ENCODE data around the gene SRA1.

- TF ChIP-seq CTCF (conservative IDR thresholded peaks at IDR 0.05; ENCODE audit: low read length), result no peak
- TF ChIP-seq EZH2phosphoT487 (IDR thresholded peaks at IDR 0.05; ENCODE audit: borderline replicate concordance, low read depth, low read length), result no peak
Observed at GRCh38 chr5:140588311-140589070, 31.2 kb upstream of the SRA1 start.
